Spleen (tissue), 11 donors: Measurements from ENCODE around the gene ZKSCAN1. TPM values are rescaled to one million over a fixed set of nuclear protein-coding genes. Genes with fewer than 3 reads are reported as not detected.
A peak's percentile ranks its signal among the peaks of the same experiment; 100 is the strongest.

ENCODE experiments used
- DNase-seq: peaks from one replicate; pipeline ENCODE4 v3.0.0-alpha.2; 2020
- H3K27ac ChIP-seq, 8 donors: fragments of 200-600 bp; sonication (generic) in 7 of 8; 1 replicate in 4 of 8; 2 replicates in 4 of 8; pipeline versions ENCODE4 v1.5.0 to v1.8.0; 2016 to 2021; ENCODE audit warnings: inconsistent platforms in 4 of 8, mild to moderate bottlenecking in 4 of 8, moderate library complexity in 1 of 8
- H3K27me3 ChIP-seq, 7 donors: fragments of 200-600 bp; sonication (generic) in 6 of 7; replicated peaks in 1 of 7; 1 replicate in 4 of 7; 2 replicates in 3 of 7; pipeline versions ENCODE4 v1.5.0 to v1.8.0; 2016 to 2021; ENCODE audit warnings: inconsistent platforms in 3 of 7, mild to moderate bottlenecking in 1 of 7
- H3K36me3 ChIP-seq, 6 donors: fragments of 200-600 bp; sonication (generic) in 5 of 6; 1 replicate in 4 of 6; 2 replicates in 2 of 6; pipeline versions ENCODE4 v1.5.0 to v1.8.0; 2016 to 2021; ENCODE audit warnings: inconsistent platforms in 2 of 6
- H3K4me1 ChIP-seq, 6 donors: fragments of 200-600 bp; sonication (generic) in 5 of 6; 1 replicate in 3 of 6; 2 replicates in 3 of 6; pipeline versions ENCODE4 v1.5.0 to v1.8.0; 2016 to 2021; ENCODE audit warnings: inconsistent platforms in 3 of 6
- H3K4me3 ChIP-seq, 8 donors: fragments of 200-600 bp; sonication (generic) in 7 of 8; 1 replicate in 4 of 8; 2 replicates in 4 of 8; pipeline versions ENCODE4 v1.5.0 to v1.8.0; 2016 to 2021; ENCODE audit warnings: inconsistent platforms in 4 of 8, mild to moderate bottlenecking in 4 of 8, moderate library complexity in 2 of 8
- H3K9me3 ChIP-seq, 8 donors: fragments of 200-600 bp; sonication (generic) in 7 of 8; 1 replicate in 4 of 8; 2 replicates in 4 of 8; pipeline versions ENCODE4 v1.5.0 to v1.8.0; 2016 to 2021; ENCODE audit warnings: inconsistent platforms in 4 of 8
- POLR2A ChIP-seq, 3 donors: fragments of 450-650 bp; IDR thresholded peaks; one replicate each; pipeline ENCODE4 v1.5.1; 2017; ENCODE audit warnings: antibody characterized with exemption in 3 of 3, mild to moderate bottlenecking in 1 of 3
- POLR2AphosphoS5 ChIP-seq, 3 donors: sonication (generic); formaldehyde crosslinking; IDR thresholded peaks; one replicate each; pipeline ENCODE4 v1.5.1; 2017; ENCODE audit warnings: antibody characterized with exemption in 3 of 3
- WGBS, 5 donors: extraction: QIAGEN DNeasy Blood & Tissue Kit in 3 of 5; methylation state at CpG; one replicate each; pipeline versions ENCODE4 v1.1.5 to v1.1.7; 2013 to 2018; 5-methylcytosine and 5-hydroxymethylcytosine counted together
- intact Hi-C: fragments of 100-400 bp; cut with DNase I; formaldehyde crosslinking; loops from one replicate; pipeline ENCODE4 v1.15.0; 2023; ENCODE audit warnings: low total_unique reads
- polyA plus RNA-seq, 3 donors: library from polyadenylated mRNA; stranded (reverse); fragments of 200-250 nt; gene quantifications; one replicate each; pipeline ENCODE4 v1.2.1, GENCODE V29; 2013
- total RNA-seq, 7 donors: library from RNA; depleted of rRNA in 3 of 7; stranded (reverse); fragments of >200 nt in 3 of 7; fragmentation: NEBNext Ultra II Directional in 4 of 7; extraction: Animal tissue kit (Norgen Biotek cat#: 25700) in 4 of 7; gene quantifications; one replicate each; pipeline versions ENCODE4 v1.1.0 to v1.2.1, GENCODE V29; 2016 to 2021
- TF ChIP-seq, protein P1 (sequence below), 11 experiments: fragments of 200-600 bp in 7 of 11; fragments of 450-650 bp in 4 of 11; sonication (generic) in 4 of 11; IDR thresholded peaks in 8 of 11; conservative IDR thresholded peaks in 3 of 11; 1 replicate in 7 of 11; 2 replicates in 4 of 11; pipeline versions ENCODE4 v1.4.0 to v1.8.0; 2016 to 2021; ENCODE audit warnings: antibody characterized with exemption in 11 of 11, inconsistent platforms in 4 of 11, mild to moderate bottlenecking in 1 of 11
- donor health status: healthy with polysubstance abuse.
- donor health status: DM: no; HTN: no; CAD: no; lungs with moderate emphysema.
- donor health status: DM: no; HTN: no; CAD: no.
- donor health status: Bipolar disorder and iron deficiency.
- donor health status: healthy.
- donor health status: DM: no; HTN: no; CAD: no.
- donor health status: DM: yes; HTN: yes; CAD: no.

The ZKSCAN1 gene
- total and polyA plus RNA-seq, 10 donors: 7.3 to 77.9 (median 32.7) TPM

- H3K27ac ChIP-seq: peak overlapping the region in 4 of 8 donors; percentile 2 to 18 (median 9)
- peaks cover 7 to 88% (median 59%) of the 10 kb centered on the region in 6 donors for H3K36me3 ChIP-seq
Measured at GRCh38 chr7:100024020-100024619, 8.7 kb downstream of the ZKSCAN1 start.

DNA sequence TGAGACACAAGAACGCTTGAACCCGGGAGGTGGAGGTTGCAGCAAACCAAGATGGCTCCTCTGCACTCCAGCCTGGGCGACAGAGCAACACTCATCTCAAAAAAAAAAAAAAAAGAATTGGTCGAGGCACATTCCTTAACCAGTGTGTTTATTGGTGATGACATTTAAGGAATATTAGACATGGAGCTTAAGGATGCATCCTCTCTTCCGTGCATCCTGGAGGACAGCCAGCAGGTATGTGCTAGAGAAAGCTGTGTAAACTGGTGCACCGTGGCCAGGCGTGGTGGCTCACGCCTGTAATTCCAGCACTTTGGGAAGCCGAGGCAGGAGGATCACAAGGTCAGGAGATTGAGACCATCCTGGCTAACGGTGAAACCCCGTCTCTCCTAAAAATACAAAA is 11.8 kb downstream of the ZKSCAN1 start:
- Histone ChIP-seq H3K9me3 (no peaks in the 10 kb centered on the region), H3K27me3 (no peaks in the 10 kb centered on the region), H3K4me3 (no peak overlapping the region), H3K27ac (no peak overlapping the region), H3K4me1 (peaks cover 0 to 20% (median 0%) of the 10 kb centered on the region in 6 donors), H3K36me3 (peaks cover 12 to 100% (median 81%) of the 10 kb centered on the region in 6 donors)
- intact Hi-C loops: no loop called here
- no peak for TF ChIP-seq POLR2A (IDR thresholded peaks at IDR 0.05)
- TF ChIP-seq POLR2AphosphoS5 (IDR thresholded peaks at IDR 0.05): no peak
- TF ChIP-seq, protein P1, sequence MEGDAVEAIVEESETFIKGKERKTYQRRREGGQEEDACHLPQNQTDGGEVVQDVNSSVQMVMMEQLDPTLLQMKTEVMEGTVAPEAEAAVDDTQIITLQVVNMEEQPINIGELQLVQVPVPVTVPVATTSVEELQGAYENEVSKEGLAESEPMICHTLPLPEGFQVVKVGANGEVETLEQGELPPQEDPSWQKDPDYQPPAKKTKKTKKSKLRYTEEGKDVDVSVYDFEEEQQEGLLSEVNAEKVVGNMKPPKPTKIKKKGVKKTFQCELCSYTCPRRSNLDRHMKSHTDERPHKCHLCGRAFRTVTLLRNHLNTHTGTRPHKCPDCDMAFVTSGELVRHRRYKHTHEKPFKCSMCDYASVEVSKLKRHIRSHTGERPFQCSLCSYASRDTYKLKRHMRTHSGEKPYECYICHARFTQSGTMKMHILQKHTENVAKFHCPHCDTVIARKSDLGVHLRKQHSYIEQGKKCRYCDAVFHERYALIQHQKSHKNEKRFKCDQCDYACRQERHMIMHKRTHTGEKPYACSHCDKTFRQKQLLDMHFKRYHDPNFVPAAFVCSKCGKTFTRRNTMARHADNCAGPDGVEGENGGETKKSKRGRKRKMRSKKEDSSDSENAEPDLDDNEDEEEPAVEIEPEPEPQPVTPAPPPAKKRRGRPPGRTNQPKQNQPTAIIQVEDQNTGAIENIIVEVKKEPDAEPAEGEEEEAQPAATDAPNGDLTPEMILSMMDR (IDR thresholded peaks at IDR 0.05 in 8 of 11, conservative IDR thresholded peaks at IDR 0.05 in 3 of 11): no peak
- no peak for DNase-seq
- 87 to 98% (median 89%) methylated on average over 11 of the region's 11 CpGs for WGBS, 5 donors

More at GRCh38 chr7:100024020-100024619, 8.7 kb downstream of the ZKSCAN1 start:
- DNase-seq: no peak
- Histone ChIP-seq H3K4me1 (peaks cover 0 to 49% (median 17%) of the 10 kb centered on the region in 6 donors), H3K9me3 (no peaks in the 10 kb centered on the region), H3K4me3 (no peak overlapping the region), H3K27me3 (no peaks in the 10 kb centered on the region)
- WGBS, 5 donors: 69 to 87% (median 81%) methylated on average over 12 of the region's 12 CpGs
- TF ChIP-seq, protein P1 (IDR thresholded peaks at IDR 0.05 in 8 of 11, conservative IDR thresholded peaks at IDR 0.05 in 3 of 11): no peak
- TF ChIP-seq POLR2AphosphoS5 (IDR thresholded peaks at IDR 0.05) (no peak), POLR2A (IDR thresholded peaks at IDR 0.05) (no peak)
- intact Hi-C loops: no loop called here

- Histone ChIP-seq H3K9me3 (no peaks in the 10 kb centered on the region), H3K36me3 (peaks cover 5 to 100% (median 83%) of the 10 kb centered on the region in 6 donors), H3K4me3 (no peak overlapping the region), H3K27ac (no peak overlapping the region), H3K27me3 (no peaks in the 10 kb centered on the region), H3K4me1 (no peaks in the 10 kb centered on the region)
- intact Hi-C loops: no loop called here
- DNase-seq: no peak
- WGBS, 5 donors: 91 to 93% (median 91%) methylated on average over 5 of the region's 5 CpGs
- TF ChIP-seq, protein P1 (IDR thresholded peaks at IDR 0.05 in 8 of 11, conservative IDR thresholded peaks at IDR 0.05 in 3 of 11): no peak
- no peak for TF ChIP-seq POLR2A (IDR thresholded peaks at IDR 0.05)
- TF ChIP-seq POLR2AphosphoS5 (IDR thresholded peaks at IDR 0.05): no peak
Measured at GRCh38 chr7:100029596-100029995, 14.2 kb downstream of the ZKSCAN1 start.

GRCh38 chr7:100033526-100033925 is 18.1 kb downstream of the ZKSCAN1 start:
- no peak for DNase-seq
- intact Hi-C loops: no loop called here
- Histone ChIP-seq H3K9me3 (no peaks in the 10 kb centered on the region), H3K4me1 (peaks cover 0 to 17% (median 0%) of the 10 kb centered on the region in 6 donors), H3K27me3 (no peaks in the 10 kb centered on the region), H3K27ac (no peak overlapping the region), H3K4me3 (no peak overlapping the region), H3K36me3 (peaks cover 5 to 100% (median 72%) of the 10 kb centered on the region in 6 donors)
- 91 to 97% (median 92%) methylated on average over 6 of the region's 6 CpGs for WGBS, 5 donors
- no peak for TF ChIP-seq POLR2AphosphoS5 (IDR thresholded peaks at IDR 0.05)
- no peak for TF ChIP-seq POLR2A (IDR thresholded peaks at IDR 0.05)
- TF ChIP-seq, protein P1 (IDR thresholded peaks at IDR 0.05 in 8 of 11, conservative IDR thresholded peaks at IDR 0.05 in 3 of 11): no peak
